IgD-negative memory B cell (primary cell): Measurements from ENCODE around the gene SLC24A3. TPM values are rescaled to one million over a fixed set of nuclear protein-coding genes. Genes with fewer than 3 reads are reported as not detected.
A peak's percentile ranks its signal among the peaks of the same experiment; 100 is the strongest.

Experiments
- H3K27ac Mint-ChIP-seq, 3 donors: one replicate each; pipeline ENCODE4 v1.8.0; 2020 to 2022; ENCODE audit warnings: mild to moderate bottlenecking in 3 of 3, mixed read lengths in 3 of 3, moderate library complexity in 1 of 3
- H3K27me3 Mint-ChIP-seq: one replicate; pipeline ENCODE4 v1.8.0; 2021; ENCODE audit warnings: mixed read lengths
- H3K36me3 Mint-ChIP-seq: one replicate; pipeline ENCODE4 v1.8.0; 2020; ENCODE audit warnings: mild to moderate bottlenecking, mixed read lengths
- H3K4me1 Mint-ChIP-seq, 3 donors: one replicate each; pipeline ENCODE4 v1.8.0; 2020 to 2022; ENCODE audit warnings: mixed read lengths in 3 of 3, mild to moderate bottlenecking in 1 of 3
- H3K4me3 Mint-ChIP-seq, 4 donors: one replicate each; pipeline ENCODE4 v1.8.0; 2020 to 2022; ENCODE audit warnings: mild to moderate bottlenecking in 4 of 4, mixed read lengths in 4 of 4, moderate library complexity in 3 of 4
- H3K9me3 Mint-ChIP-seq, 3 donors: one replicate each; pipeline ENCODE4 v1.8.0; 2020 to 2021; ENCODE audit warnings: mixed read lengths in 3 of 3, mild to moderate bottlenecking in 1 of 3
- polyA plus RNA-seq: library from polyadenylated mRNA; unstranded; fragments of 300-500 nt; fragmentation: Illumina TruSeq; gene quantifications from one replicate; pipeline ENCODE4 v1.2.3, GENCODE V29; 2021

SLC24A3 gene
- polyA plus RNA-seq, 1 donor from 2014 or later = not detected

GRCh38 chr20:19713822-19714578 lies 501.6 kb downstream of the SLC24A3 start:
- Mint-ChIP-seq H3K9me3 (peaks cover 1 to 7% (median 7%) of the 10 kb centered on the region in 3 donors), H3K4me3 (no peak overlapping the region), H3K4me1 (no peaks in the 10 kb centered on the region), H3K27me3 (peaks cover 3% of the 10 kb centered on the region), H3K36me3 (no peaks in the 10 kb centered on the region), H3K27ac (no peak overlapping the region)

GRCh38 chr20:19714579-19714840 lies 502.1 kb downstream of the SLC24A3 start:
- no peaks in the 10 kb centered on the region for H3K36me3 Mint-ChIP-seq
- H3K4me1 Mint-ChIP-seq = no peaks in the 10 kb centered on the region
- H3K27ac Mint-ChIP-seq = no peak overlapping the region
- H3K9me3 Mint-ChIP-seq = peaks cover 1 to 7% (median 7%) of the 10 kb centered on the region in 3 donors
- no peak overlapping the region for H3K4me3 Mint-ChIP-seq
- H3K27me3 Mint-ChIP-seq = peaks cover 3% of the 10 kb centered on the region

GRCh38 chr20:19715986-19716385 lies 503.5 kb downstream of the SLC24A3 start:
- Mint-ChIP-seq H3K4me1 (no peaks in the 10 kb centered on the region), H3K9me3 (peaks cover 1 to 7% (median 7%) of the 10 kb centered on the region in 3 donors), H3K4me3 (peak overlapping the region in 1 of 4 donors; percentile 56), H3K27ac (no peak overlapping the region), H3K27me3 (peaks cover 3% of the 10 kb centered on the region), H3K36me3 (no peaks in the 10 kb centered on the region)

GRCh38 chr20:19718880-19719279 lies 506.4 kb downstream of the SLC24A3 start:
- Mint-ChIP-seq H3K9me3 (peaks cover 0 to 7% (median 7%) of the 10 kb centered on the region in 3 donors), H3K36me3 (no peaks in the 10 kb centered on the region), H3K4me1 (no peaks in the 10 kb centered on the region), H3K27ac (no peak overlapping the region), H3K27me3 (peaks cover 1% of the 10 kb centered on the region), H3K4me3 (no peak overlapping the region)

- Mint-ChIP-seq H3K4me1 (no peaks in the 10 kb centered on the region), H3K27me3 (no peaks in the 10 kb centered on the region), H3K27ac (no peak overlapping the region), H3K4me3 (no peak overlapping the region), H3K36me3 (no peaks in the 10 kb centered on the region), H3K9me3 (peaks cover 0 to 7% (median 3%) of the 10 kb centered on the region in 3 donors)
These were observed 508.5 kb downstream of the SLC24A3 start for GRCh38 chr20:19720991-19721390.

- Mint-ChIP-seq H3K9me3 (peaks cover 0 to 2% (median 0%) of the 10 kb centered on the region in 3 donors), H3K36me3 (no peaks in the 10 kb centered on the region), H3K4me1 (peaks cover 5 to 10% (median 8%) of the 10 kb centered on the region in 3 donors), H3K27me3 (no peaks in the 10 kb centered on the region), H3K27ac (no peak overlapping the region), H3K4me3 (no peak overlapping the region)
These were observed 510.6 kb downstream of the SLC24A3 start for GRCh38 chr20:19723051-19723450.

GRCh38 chr20:19723813-19724430 lies 511.5 kb downstream of the SLC24A3 start:
- Mint-ChIP-seq H3K36me3 (no peaks in the 10 kb centered on the region), H3K4me3 (no peak overlapping the region), H3K27ac (no peak overlapping the region), H3K9me3 (peaks cover 0 to 2% (median 0%) of the 10 kb centered on the region in 3 donors), H3K4me1 (peaks cover 5 to 10% (median 8%) of the 10 kb centered on the region in 3 donors), H3K27me3 (no peaks in the 10 kb centered on the region)

GRCh38 chr20:19725373-19725772 lies 512.9 kb downstream of the SLC24A3 start:
- Mint-ChIP-seq H3K27me3 (no peaks in the 10 kb centered on the region), H3K27ac (no peak overlapping the region), H3K4me1 (peaks cover 5 to 10% (median 8%) of the 10 kb centered on the region in 3 donors), H3K4me3 (no peak overlapping the region), H3K9me3 (peaks cover 0 to 3% (median 2%) of the 10 kb centered on the region in 3 donors), H3K36me3 (no peaks in the 10 kb centered on the region)

GRCh38 chr20:19725814-19726525 lies 513.5 kb downstream of the SLC24A3 start:
- peaks cover 0 to 3% (median 2%) of the 10 kb centered on the region in 3 donors for H3K9me3 Mint-ChIP-seq
- H3K36me3 Mint-ChIP-seq = no peaks in the 10 kb centered on the region
- H3K27ac Mint-ChIP-seq = no peak overlapping the region
- no peak overlapping the region for H3K4me3 Mint-ChIP-seq
- H3K27me3 Mint-ChIP-seq = no peaks in the 10 kb centered on the region
- H3K4me1 Mint-ChIP-seq = peaks cover 5 to 10% (median 8%) of the 10 kb centered on the region in 3 donors

- Mint-ChIP-seq H3K27ac (no peak overlapping the region), H3K36me3 (no peaks in the 10 kb centered on the region), H3K27me3 (no peaks in the 10 kb centered on the region), H3K4me1 (peaks cover 5 to 10% (median 8%) of the 10 kb centered on the region in 3 donors), H3K4me3 (no peak overlapping the region), H3K9me3 (peaks cover 0 to 3% (median 2%) of the 10 kb centered on the region in 3 donors)
These were observed 514.9 kb downstream of the SLC24A3 start for GRCh38 chr20:19727251-19727847.

- Mint-ChIP-seq H3K4me1 (peaks cover 5 to 10% (median 8%) of the 10 kb centered on the region in 3 donors), H3K27me3 (no peaks in the 10 kb centered on the region), H3K36me3 (peaks cover 1% of the 10 kb centered on the region), H3K9me3 (peaks cover 0 to 3% (median 2%) of the 10 kb centered on the region in 3 donors), H3K4me3 (no peak overlapping the region), H3K27ac (no peak overlapping the region)
These were observed 517.2 kb downstream of the SLC24A3 start for GRCh38 chr20:19729672-19730071.

- no peaks in the 10 kb centered on the region for H3K27me3 Mint-ChIP-seq
- peaks cover 9 to 13% (median 12%) of the 10 kb centered on the region in 3 donors for H3K4me1 Mint-ChIP-seq
- peaks cover 0 to 3% (median 2%) of the 10 kb centered on the region in 3 donors for H3K9me3 Mint-ChIP-seq
- no peak overlapping the region for H3K4me3 Mint-ChIP-seq
- peaks cover 1% of the 10 kb centered on the region for H3K36me3 Mint-ChIP-seq
- H3K27ac Mint-ChIP-seq = no peak overlapping the region
These were observed 518.3 kb downstream of the SLC24A3 start for GRCh38 chr20:19730706-19731105.

GRCh38 chr20:19734811-19735210 lies 522.4 kb downstream of the SLC24A3 start:
- H3K4me1 Mint-ChIP-seq = peaks cover 2 to 7% (median 3%) of the 10 kb centered on the region in 3 donors

GRCh38 chr20:19735446-19735845 lies 523.0 kb downstream of the SLC24A3 start:
- peaks cover 1% of the 10 kb centered on the region for H3K36me3 Mint-ChIP-seq
- H3K27me3 Mint-ChIP-seq = peaks cover 3% of the 10 kb centered on the region
- H3K4me1 Mint-ChIP-seq = peaks cover 2 to 7% (median 3%) of the 10 kb centered on the region in 3 donors
- peak overlapping the region in 1 of 4 donors; percentile 37 for H3K4me3 Mint-ChIP-seq
- no peaks in the 10 kb centered on the region for H3K9me3 Mint-ChIP-seq
- H3K27ac Mint-ChIP-seq = no peak overlapping the region

More at GRCh38 chr20:19734811-19735210, 522.4 kb downstream of the SLC24A3 start:
- H3K4me3 Mint-ChIP-seq = no peak overlapping the region
- H3K27me3 Mint-ChIP-seq = no peaks in the 10 kb centered on the region
- H3K9me3 Mint-ChIP-seq = peaks cover 0 to under 1% (median 0%) of the 10 kb centered on the region in 3 donors
- H3K27ac Mint-ChIP-seq = no peak overlapping the region
- peaks cover 1% of the 10 kb centered on the region for H3K36me3 Mint-ChIP-seq

GRCh38 chr20:19737025-19737424 lies 524.6 kb downstream of the SLC24A3 start:
- H3K9me3 Mint-ChIP-seq = no peaks in the 10 kb centered on the region

More at GRCh38 chr20:19737025-19737424, 524.6 kb downstream of the SLC24A3 start:
- Mint-ChIP-seq H3K27me3 (peaks cover 7% of the 10 kb centered on the region), H3K4me1 (peaks cover 2 to 7% (median 3%) of the 10 kb centered on the region in 3 donors), H3K36me3 (peaks cover 1% of the 10 kb centered on the region), H3K4me3 (no peak overlapping the region), H3K27ac (no peak overlapping the region)
